Spleen (tissue), 7 donors: Measurements from ENCODE around the gene MYPN.

Source experiments
- CTCF ChIP-seq, 11 experiments: fragments of 200-600 bp in 7 of 11; fragments of 450-650 bp in 4 of 11; sonication (generic) in 4 of 11; IDR thresholded peaks in 8 of 11; conservative IDR thresholded peaks in 3 of 11; 1 replicate in 7 of 11; 2 replicates in 4 of 11; pipeline versions ENCODE4 v1.4.0 to v1.8.0; 2016 to 2021; ENCODE audit warnings: antibody characterized with exemption in 11 of 11, inconsistent platforms in 4 of 11, mild to moderate bottlenecking in 1 of 11
- POLR2A ChIP-seq, 3 donors: fragments of 450-650 bp; IDR thresholded peaks; one replicate each; pipeline ENCODE4 v1.5.1; 2017; ENCODE audit warnings: antibody characterized with exemption in 3 of 3, mild to moderate bottlenecking in 1 of 3
- donor health status: DM: no; HTN: no; CAD: no; lungs with moderate emphysema.
- donor health status: DM: no; HTN: no; CAD: no.
- donor health status: DM: no; HTN: no; CAD: no.

DNA sequence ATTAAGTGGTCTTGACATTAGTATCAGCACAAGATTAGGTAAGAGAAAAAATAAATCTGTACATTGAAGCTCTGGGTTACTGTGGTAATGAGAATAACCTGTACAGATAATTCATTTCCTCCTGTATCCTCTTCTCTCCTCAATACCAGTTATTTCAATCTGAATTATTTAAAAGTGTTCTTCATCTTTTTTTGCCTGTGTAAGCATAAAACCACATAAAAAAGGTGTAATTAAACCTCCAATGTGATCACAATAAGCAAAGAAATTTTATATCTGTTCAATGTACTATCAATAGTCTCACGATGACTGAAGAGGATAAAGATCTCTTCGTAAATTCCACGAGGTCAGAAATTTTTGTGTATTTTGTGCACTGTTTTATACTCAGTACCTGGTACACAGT is 1.2 kb upstream of the MYPN start:
- TF ChIP-seq POLR2A (IDR thresholded peaks at IDR 0.05): no peak
- no peak for TF ChIP-seq CTCF (IDR thresholded peaks at IDR 0.05 in 8 of 11, conservative IDR thresholded peaks at IDR 0.05 in 3 of 11)
